GM12892 (cell line): ENCODE results near the gene PRR33.

Source experiments
- POLR2A ChIP-seq: IDR thresholded peaks from 2 replicates; pipeline ENCODE4 v1.6.1; 2011; ENCODE audit warnings: low read depth, low read length, control low read depth
- POLR2AphosphoS5 ChIP-seq: IDR thresholded peaks from 2 replicates; pipeline ENCODE4 v1.6.1; 2011; ENCODE audit warnings: low read depth, low read length, control low read depth
- TAF1 ChIP-seq: IDR thresholded peaks from 2 replicates; pipeline ENCODE4 v1.6.1; 2011; ENCODE audit warnings: low read depth, mild to moderate bottlenecking, control low read depth, low read length, borderline replicate concordance

- no peak for TF ChIP-seq POLR2A
- TF ChIP-seq POLR2AphosphoS5: no peak
- no peak for TF ChIP-seq TAF1
These were observed 47.4 kb upstream of the PRR33 start for GRCh38 chr11:1939006-1939625.
